GM18870 (cell line): Measurements from ENCODE around the gene IL12RB2.
"Not testable (repeated sequence)": the region's sequence is repeated elsewhere in the genome, so short reads cannot be mapped to it uniquely, and the experiment has no call there.

Source experiments
- ATAC-seq: cut with Tn5 transposase; IDR thresholded peaks from one replicate; pipeline ENCODE4 v1.9.1; 2021; ENCODE audit warnings: moderate library complexity; ENCODE audit not compliant: unreplicated experiment

The IL12RB2 gene

GRCh38 chr1:67429528-67430357 lies 122.1 kb downstream of the IL12RB2 start:
- no peak for ATAC-seq

- peak; percentile 84 for ATAC-seq
Measured at GRCh38 chr1:67430358-67431155, 122.9 kb downstream of the IL12RB2 start, which contains the start of gene SERBP1. Gene SERBP1, minus strand, starts transcription at chr1:67430402. Its CDS starts 102 bp downstream, at chr1:67430300.

GRCh38 chr1:67431156-67431765 lies 123.6 kb downstream of the IL12RB2 start:
- no peak for ATAC-seq

GRCh38 chr1:67431869-67432578 lies 124.4 kb downstream of the IL12RB2 start:
- no peak for ATAC-seq

- no peak for ATAC-seq
Measured at GRCh38 chr1:67432745-67433144, 125.1 kb downstream of the IL12RB2 start.

GRCh38 chr1:67433837-67434236 lies 126.2 kb downstream of the IL12RB2 start:
- ATAC-seq, result no peak

- no peak for ATAC-seq
Measured at GRCh38 chr1:67434491-67434890, 126.8 kb downstream of the IL12RB2 start.

- no peak for ATAC-seq
Measured at GRCh38 chr1:67436511-67437055, 128.9 kb downstream of the IL12RB2 start.

- no peak for ATAC-seq
Measured at GRCh38 chr1:67437961-67438360, 130.3 kb downstream of the IL12RB2 start.

- no peak for ATAC-seq
Measured at GRCh38 chr1:67439277-67440029, 131.8 kb downstream of the IL12RB2 start.

GRCh38 chr1:67440339-67440738 lies 132.7 kb downstream of the IL12RB2 start:
- no peak for ATAC-seq

- no peak for ATAC-seq
Measured at GRCh38 chr1:67441183-67441582, 133.5 kb downstream of the IL12RB2 start.

- no peak for ATAC-seq
Measured at GRCh38 chr1:67441739-67442281, 134.1 kb downstream of the IL12RB2 start.

GRCh38 chr1:67446014-67446413 lies 138.3 kb downstream of the IL12RB2 start:
- ATAC-seq, result not testable (repeated sequence)
